T-helper 2 cell treated with Interferon-gamma antibody and Interleukin-4, amounts not matched to agents 5 μg/mL and 100 μg/mL, for 36 hours (primary cell): ENCODE measurements around the gene NTRK1.

Experiments
- DNase-seq: peaks from one replicate; pipeline ENCODE4 v3.0.0; 2021; ENCODE audit warnings: low spot score
- H3K27ac Mint-ChIP-seq: one replicate; pipeline ENCODE4 v1.8.0; 2021; ENCODE audit warnings: mild to moderate bottlenecking, mixed read lengths
- H3K27me3 Mint-ChIP-seq: one replicate; pipeline ENCODE4 v1.8.0; 2021; ENCODE audit warnings: low read depth, mixed read lengths
- H3K36me3 Mint-ChIP-seq: one replicate; pipeline ENCODE4 v1.8.0; 2021; ENCODE audit warnings: low read depth, mixed read lengths
- H3K4me1 Mint-ChIP-seq: one replicate; pipeline ENCODE4 v1.8.0; 2021; ENCODE audit warnings: low read depth, mixed read lengths
- H3K4me3 Mint-ChIP-seq: one replicate; pipeline ENCODE4 v1.8.0; 2022; ENCODE audit warnings: mild to moderate bottlenecking, moderate library complexity, mixed read lengths
- H3K9me3 Mint-ChIP-seq: one replicate; pipeline ENCODE4 v1.8.0; 2021; ENCODE audit warnings: mixed read lengths

Gene NTRK1

DNA sequence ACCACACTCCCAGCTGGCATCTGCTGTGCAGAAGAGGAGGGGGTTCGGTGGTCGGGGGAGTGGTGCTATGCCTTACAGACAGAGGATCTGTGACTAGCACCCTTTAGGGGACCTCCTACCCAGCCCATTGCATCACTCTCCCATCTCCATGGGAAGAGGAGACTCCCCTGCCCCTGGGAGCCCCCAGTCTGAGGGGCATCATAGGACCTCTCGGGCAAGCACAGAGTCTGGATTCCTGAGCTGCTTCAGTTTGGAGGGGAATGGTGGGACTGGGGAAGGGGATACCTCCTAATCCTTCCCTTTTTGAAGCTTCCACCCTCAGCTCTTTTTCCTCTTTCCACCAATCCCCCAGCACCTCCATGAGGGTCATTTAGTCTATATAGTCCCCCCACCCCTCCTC, 3.1 kb upstream of the NTRK1 start:
- Mint-ChIP-seq H3K36me3 (no peaks in the 10 kb centered on the region), H3K27ac (no peak overlapping the region), H3K9me3 (no peaks in the 10 kb centered on the region), H3K4me1 (peaks cover 23% of the 10 kb centered on the region), H3K27me3 (peaks cover 53% of the 10 kb centered on the region), H3K4me3 (no peak overlapping the region)
- no peak for DNase-seq

DNA sequence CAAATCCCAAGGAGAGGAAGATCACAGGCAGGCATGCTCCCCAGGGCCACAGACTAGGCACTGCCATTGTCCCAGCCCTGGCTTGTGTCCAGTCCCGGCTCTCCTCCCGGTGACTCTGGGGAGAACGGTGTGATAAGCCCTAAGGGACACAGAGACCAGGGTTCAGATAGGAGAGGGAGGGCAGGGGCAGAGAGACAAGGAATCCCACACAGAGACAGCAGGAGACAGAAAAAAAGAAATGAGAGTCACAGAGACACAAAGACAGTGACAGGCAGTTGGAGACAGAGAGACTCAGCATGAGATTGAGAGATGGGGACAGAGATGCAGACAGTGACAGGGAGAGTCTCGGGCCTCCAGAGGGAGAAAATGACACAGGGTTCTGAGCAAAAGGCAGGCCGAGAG, 2.1 kb upstream of the NTRK1 start:
- Mint-ChIP-seq H3K4me3 (peak overlapping the region; percentile 45), H3K9me3 (no peaks in the 10 kb centered on the region), H3K4me1 (peaks cover 32% of the 10 kb centered on the region), H3K27me3 (peaks cover 49% of the 10 kb centered on the region), H3K27ac (no peak overlapping the region), H3K36me3 (no peaks in the 10 kb centered on the region)
- no peak for DNase-seq

DNA sequence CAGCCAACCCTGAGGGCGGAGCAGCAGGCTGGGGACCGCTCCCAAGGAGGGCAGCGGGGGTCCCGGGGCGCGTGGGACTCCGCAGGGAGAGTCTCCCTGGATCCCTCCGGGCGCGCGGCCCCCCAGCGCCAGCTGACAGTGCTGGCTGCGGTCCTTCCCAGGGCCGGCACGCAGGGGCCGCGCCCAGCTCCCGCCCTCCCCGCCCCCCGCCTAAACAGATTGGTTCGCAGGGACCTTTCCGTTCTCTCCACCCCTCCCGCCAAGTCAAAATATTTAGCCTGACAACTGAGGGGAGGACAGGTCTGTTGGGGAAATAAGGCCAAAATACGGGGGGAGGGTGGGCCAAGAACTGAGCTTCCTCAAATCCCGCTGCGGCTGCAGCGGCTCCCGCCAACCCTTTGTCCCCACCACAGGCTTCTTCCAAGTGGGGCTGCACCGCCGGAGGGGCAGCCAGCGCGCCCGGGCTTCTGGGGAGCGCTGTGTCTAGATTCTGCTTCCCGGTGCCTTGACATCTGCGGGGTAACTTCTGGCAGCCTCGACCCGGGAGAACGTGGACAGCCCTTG, 1.6 kb upstream of the NTRK1 start, which contains the start of gene INSRR:
Gene INSRR, minus strand, starts transcription at position 159 of the 564 bp plus-strand sequence. CDS start 496 bp downstream, outside the sequence.
- Mint-ChIP-seq H3K4me3 (peak within 1 kb of the TSS; percentile 86), H3K4me1 (peaks cover 37% of the 10 kb centered on the region), H3K27ac (no peak within 1 kb of the TSS), H3K27me3 (peaks cover 46% of the 10 kb centered on the region), H3K36me3 (no peaks in the 10 kb centered on the region), H3K9me3 (no peaks in the 10 kb centered on the region)
- no peak for DNase-seq

DNA sequence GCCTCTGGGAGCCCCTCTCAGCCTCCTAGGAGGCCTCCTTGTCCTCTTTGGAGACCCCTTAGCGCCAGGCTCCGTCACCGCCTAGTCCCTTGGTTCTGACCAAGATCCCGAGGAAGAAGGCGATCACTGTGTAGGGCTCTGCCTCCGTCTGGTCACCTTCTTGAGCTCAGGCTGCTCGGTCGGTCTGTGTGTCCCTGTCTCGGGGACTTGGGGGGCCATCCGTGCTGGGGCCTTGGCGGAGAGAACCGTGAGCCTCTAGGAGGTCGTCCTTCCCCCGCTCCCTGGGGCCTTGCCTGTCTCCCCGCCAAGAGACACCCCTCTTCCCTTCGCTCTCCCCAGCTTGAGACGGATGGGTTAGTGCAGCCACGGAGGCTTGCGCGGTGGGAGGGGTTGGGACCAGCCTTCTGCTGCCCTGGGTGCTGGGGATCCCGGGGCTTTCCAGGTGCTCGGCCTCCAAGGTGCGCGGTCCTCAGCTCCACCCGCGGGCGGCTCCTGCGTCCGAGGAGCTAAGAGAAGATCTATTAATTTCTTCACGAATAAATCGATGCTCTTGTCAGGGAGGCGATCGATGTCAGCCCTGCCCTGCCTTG, 1.0 kb upstream of the NTRK1 start:
- peaks cover 43% of the 10 kb centered on the region for H3K4me1 Mint-ChIP-seq
- no peak for DNase-seq

DNA sequence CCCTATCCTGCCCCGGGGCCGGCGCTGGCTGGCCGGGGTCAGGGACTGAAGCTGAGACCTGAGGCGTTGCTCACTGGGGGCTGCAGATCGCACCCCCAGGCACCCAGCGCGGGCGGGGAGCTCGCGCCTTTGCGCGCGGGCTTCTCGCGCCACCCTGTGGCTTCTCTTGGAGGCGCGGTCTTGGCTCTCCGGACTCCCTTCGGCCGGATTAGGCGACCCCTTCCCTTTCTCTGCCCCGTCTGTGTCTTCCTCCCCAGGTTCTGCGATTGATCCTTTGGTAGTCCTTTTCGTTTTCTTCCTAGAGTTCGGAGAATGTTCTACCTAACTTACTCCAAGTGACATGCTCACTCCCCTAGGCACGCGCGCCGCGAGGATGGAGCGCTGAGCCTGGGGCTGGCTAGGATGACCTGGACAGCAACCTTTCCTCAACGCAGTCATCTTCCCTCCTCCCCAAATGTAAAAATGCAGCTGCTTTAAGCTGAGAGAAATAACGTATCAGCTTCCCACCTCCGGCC, 495 bp upstream of the NTRK1 start:
- peak; percentile 61 for DNase-seq
- H3K4me3 Mint-ChIP-seq = peak overlapping the region; percentile 86
- H3K27ac Mint-ChIP-seq = peak overlapping the region; percentile 28
- peaks cover 43% of the 10 kb centered on the region for H3K27me3 Mint-ChIP-seq
- H3K36me3 Mint-ChIP-seq = no peaks in the 10 kb centered on the region
- H3K4me1 Mint-ChIP-seq = peaks cover 48% of the 10 kb centered on the region
- H3K9me3 Mint-ChIP-seq = no peaks in the 10 kb centered on the region

More for the DNA sequence above, 1.0 kb upstream of the NTRK1 start:
- Mint-ChIP-seq H3K27ac (no peak overlapping the region), H3K4me3 (peak overlapping the region; percentile 86), H3K27me3 (peaks cover 46% of the 10 kb centered on the region), H3K36me3 (no peaks in the 10 kb centered on the region), H3K9me3 (no peaks in the 10 kb centered on the region)

DNA sequence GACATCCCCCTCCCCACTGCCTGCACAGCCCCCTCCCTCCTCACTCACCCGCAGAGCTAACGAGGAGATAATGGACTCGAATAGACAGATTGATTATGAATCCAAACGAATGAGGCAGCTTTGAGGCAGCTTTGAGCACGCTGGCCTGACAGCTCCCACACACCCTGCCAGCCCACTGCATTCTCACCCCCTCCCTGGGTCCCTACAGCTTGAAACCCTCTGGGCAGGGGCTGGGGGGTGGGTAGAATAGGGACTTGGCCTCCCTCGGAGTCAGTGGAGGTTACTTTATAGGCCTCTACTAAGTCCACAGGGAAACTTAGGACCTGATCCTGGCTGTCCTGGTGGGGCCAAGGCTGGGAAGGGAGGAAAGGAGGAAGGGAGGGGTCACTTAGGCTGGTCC, 1.9 kb downstream of the NTRK1 start:
- peak overlapping the region; percentile 90 for H3K27ac Mint-ChIP-seq
- DNase-seq = no peak
- H3K27me3 Mint-ChIP-seq = peaks cover 30% of the 10 kb centered on the region
- H3K4me1 Mint-ChIP-seq = peaks cover 63% of the 10 kb centered on the region
- no peaks in the 10 kb centered on the region for H3K9me3 Mint-ChIP-seq
- H3K4me3 Mint-ChIP-seq = peak overlapping the region; percentile 81
- H3K36me3 Mint-ChIP-seq = no peaks in the 10 kb centered on the region

DNA sequence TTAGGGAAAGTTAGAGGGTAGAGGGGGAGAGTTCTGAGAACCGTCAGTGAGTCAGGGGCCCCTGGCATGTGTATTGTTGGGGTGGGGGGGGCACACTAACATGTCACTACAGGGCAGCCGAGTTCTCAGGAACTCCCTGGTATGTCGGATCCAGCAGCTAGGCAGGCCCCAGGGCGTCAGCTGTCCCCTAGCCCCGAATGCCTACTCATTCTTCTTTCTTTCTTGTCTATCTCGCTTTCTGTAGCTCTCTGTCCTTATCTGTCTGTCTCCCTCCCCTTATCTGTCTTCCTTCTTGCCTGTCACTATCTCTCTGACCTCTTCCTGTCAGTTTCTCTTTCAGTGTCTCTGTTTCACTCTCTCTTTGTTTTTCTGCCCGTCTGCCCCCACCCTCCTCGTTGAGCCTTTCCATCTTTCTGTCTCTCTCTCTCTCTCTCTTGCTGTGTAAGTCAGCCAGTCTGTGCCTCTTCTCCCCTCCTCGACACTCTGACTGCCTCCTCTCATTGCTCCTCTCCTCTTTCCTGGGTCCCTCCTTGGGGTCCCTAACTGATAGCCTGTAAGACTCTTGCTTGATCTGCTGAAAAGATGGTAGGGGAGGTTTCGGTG, 2.4 kb downstream of the NTRK1 start:
- peaks cover 68% of the 10 kb centered on the region for H3K4me1 Mint-ChIP-seq
- H3K9me3 Mint-ChIP-seq = no peaks in the 10 kb centered on the region
- peak; percentile 78 for DNase-seq
- H3K4me3 Mint-ChIP-seq = peak overlapping the region; percentile 81
- peak overlapping the region; percentile 90 for H3K27ac Mint-ChIP-seq
- H3K36me3 Mint-ChIP-seq = no peaks in the 10 kb centered on the region
- H3K27me3 Mint-ChIP-seq = peaks cover 25% of the 10 kb centered on the region

DNA sequence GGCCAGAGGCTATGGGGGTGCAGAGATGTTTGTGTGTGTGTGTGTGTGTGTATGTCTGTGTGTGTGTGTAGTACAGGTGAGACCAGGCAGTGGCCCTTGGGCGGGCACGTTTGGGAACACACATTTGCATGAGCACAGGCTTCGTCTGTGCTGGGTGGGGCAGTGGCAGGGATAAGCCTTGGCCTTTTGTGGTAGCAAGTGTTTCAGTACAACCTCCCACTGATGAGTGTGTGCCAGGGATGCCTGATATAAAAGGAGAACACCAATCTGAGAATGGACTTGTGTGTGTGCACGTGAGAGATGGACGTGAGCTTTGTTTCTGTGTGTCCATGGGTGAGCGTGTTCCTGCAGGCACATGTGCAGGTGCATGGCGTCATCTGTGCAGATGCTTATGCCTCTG, 3.0 kb downstream of the NTRK1 start:
- Mint-ChIP-seq H3K36me3 (no peaks in the 10 kb centered on the region), H3K4me1 (peaks cover 65% of the 10 kb centered on the region), H3K27me3 (peaks cover 20% of the 10 kb centered on the region), H3K9me3 (no peaks in the 10 kb centered on the region), H3K27ac (peak overlapping the region; percentile 90), H3K4me3 (peak overlapping the region; percentile 81)
- no peak for DNase-seq

DNA sequence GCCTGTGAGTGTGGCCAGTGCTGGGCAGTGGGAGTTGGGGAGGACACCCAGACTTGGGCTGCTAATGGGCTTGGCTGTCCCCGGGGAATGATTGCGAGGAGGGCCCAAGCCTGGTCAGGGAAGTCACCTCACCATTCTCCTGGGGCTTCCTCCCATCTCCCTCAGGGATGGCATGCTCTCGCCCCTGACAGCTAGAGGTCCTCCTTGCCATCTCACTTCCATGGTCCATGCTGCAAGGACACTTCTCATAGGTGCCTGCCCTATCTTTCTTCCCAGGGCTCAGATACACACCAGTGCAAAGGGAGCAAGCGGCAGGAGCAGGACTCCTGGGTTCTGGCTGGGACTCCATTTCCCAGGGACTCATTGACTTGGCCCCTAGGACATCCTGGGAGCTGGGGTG, 4.1 kb downstream of the NTRK1 start:
- peak overlapping the region; percentile 81 for H3K4me3 Mint-ChIP-seq
- H3K27me3 Mint-ChIP-seq = peaks cover 11% of the 10 kb centered on the region
- H3K9me3 Mint-ChIP-seq = no peaks in the 10 kb centered on the region
- no peak for DNase-seq
- H3K4me1 Mint-ChIP-seq = peaks cover 63% of the 10 kb centered on the region
- H3K27ac Mint-ChIP-seq = peak overlapping the region; percentile 81
- no peaks in the 10 kb centered on the region for H3K36me3 Mint-ChIP-seq

DNA sequence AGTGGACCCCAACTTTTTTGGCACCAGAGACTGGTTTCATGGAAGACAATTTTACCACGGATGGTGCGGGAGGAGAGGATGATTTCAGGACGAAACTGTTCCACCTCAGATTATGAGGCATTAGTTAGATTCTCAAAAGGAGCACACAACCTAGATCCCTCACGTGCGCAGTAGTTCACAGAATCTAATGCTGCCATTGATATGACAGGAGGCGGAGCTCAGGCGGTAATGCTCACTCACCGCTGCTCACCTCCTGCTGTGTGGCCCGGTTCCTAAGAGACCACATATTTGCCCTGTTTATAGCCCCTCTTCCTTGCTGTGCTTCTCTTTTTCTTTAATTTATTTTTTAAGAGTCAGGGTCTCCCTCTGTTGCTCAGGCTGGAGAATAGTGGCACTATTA, 4.6 kb downstream of the NTRK1 start:
- Mint-ChIP-seq H3K27me3 (peaks cover 7% of the 10 kb centered on the region), H3K4me3 (peak overlapping the region; percentile 1), H3K36me3 (no peaks in the 10 kb centered on the region), H3K27ac (peak overlapping the region; percentile 81), H3K4me1 (peaks cover 64% of the 10 kb centered on the region), H3K9me3 (no peaks in the 10 kb centered on the region)
- DNase-seq = no peak

DNA sequence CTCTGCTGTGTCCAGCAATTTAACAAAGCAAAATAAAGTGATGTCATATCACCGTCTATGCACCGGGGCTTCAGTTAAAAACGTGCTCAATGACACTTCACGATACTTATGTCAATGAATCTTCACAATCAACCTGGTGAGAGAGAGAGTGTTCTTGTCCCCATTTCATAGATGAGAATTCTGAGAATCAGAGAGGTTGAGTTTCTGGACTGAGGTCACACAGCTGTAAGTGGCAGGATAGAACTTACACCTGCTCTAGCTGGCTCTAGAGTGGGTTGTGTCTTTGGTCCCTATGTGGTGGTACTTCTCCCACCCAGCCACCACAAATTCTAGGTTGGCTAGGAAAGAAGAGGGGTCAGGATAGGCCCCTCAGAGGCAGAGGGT, 5.2 kb downstream of the NTRK1 start:
- Mint-ChIP-seq H3K9me3 (no peaks in the 10 kb centered on the region), H3K27me3 (peaks cover 5% of the 10 kb centered on the region), H3K4me3 (peak overlapping the region; percentile 64), H3K4me1 (peaks cover 65% of the 10 kb centered on the region), H3K27ac (peak overlapping the region; percentile 81), H3K36me3 (no peaks in the 10 kb centered on the region)
- no peak for DNase-seq

DNA sequence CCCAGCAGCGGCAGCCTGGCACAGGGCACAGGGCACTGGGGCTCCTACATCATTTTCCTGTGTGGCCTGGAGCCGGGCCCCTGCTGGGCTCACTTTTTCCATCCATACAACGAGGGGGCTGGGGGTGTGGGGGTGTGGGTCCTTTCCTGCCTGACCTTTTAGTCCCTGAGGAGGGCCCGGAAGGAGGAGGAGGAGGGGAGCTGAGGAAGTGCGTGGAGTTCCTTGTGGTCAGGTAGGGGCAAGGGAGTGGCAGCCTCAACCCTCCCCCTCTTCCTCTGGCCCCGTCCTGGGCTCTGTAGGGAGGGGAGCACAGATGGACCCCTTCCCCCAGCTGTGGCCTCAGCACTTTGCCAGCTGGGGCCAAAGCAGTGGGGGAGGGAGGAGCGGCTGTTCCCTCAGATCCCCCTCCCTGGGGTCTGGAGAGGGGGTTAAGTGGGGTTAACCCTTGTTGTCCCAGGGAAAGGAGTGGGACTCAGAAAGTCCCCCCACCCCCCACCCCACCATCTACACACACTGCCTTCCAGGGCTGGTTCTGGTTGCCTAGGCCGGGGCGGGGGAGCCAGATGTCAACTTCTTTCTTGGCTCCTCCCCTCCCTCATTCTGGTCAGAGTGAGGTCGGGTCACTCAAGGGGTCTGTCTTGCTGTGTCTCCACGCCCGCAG, 5.7 kb downstream of the NTRK1 start:
- Mint-ChIP-seq H3K27ac (peak overlapping the region; percentile 81), H3K4me1 (peaks cover 67% of the 10 kb centered on the region), H3K4me3 (peak overlapping the region; percentile 64), H3K9me3 (no peaks in the 10 kb centered on the region), H3K27me3 (peaks cover 5% of the 10 kb centered on the region), H3K36me3 (no peaks in the 10 kb centered on the region)
- DNase-seq = peak; percentile 59

DNA sequence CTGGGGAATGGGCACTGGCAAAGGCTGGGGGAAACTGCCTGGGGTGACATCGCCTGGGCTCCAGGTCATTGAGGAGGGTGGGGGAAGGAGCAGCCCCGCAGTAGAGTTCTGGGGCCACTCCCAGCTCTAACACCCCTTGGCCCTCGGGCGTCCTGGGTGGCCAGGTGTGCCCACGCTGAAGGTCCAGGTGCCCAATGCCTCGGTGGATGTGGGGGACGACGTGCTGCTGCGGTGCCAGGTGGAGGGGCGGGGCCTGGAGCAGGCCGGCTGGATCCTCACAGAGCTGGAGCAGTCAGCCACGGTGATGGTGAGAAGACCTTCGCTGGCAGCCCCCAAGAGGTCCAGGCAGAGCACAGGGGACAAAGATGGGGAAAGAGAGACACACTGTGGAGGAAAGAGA, 7.7 kb downstream of the NTRK1 start:
- no peaks in the 10 kb centered on the region for H3K36me3 Mint-ChIP-seq
- no peak overlapping the region for H3K27ac Mint-ChIP-seq
- H3K27me3 Mint-ChIP-seq = no peaks in the 10 kb centered on the region
- peaks cover 49% of the 10 kb centered on the region for H3K4me1 Mint-ChIP-seq
- DNase-seq = no peak
- no peaks in the 10 kb centered on the region for H3K9me3 Mint-ChIP-seq
- no peak overlapping the region for H3K4me3 Mint-ChIP-seq

DNA sequence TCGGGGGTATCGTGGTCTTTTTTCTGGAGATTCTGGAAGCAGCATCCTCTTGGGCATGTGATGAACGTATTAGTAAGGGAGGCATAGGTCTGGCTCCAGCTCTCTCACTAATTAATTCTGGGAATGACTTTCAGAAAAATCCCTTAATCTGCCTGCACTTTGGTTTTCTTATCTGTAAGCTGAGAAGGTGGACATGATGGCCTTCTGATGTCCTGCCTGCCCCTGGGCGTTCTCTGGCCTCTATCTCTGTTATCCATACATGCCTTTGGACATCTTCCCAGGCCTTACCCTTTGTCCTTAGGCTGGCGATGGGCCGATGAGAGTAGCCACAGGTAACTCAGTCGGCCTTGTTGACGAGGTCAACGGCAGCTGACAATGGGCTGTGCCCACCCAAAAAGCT, 8.8 kb downstream of the NTRK1 start:
- no peak overlapping the region for H3K4me3 Mint-ChIP-seq
- no peaks in the 10 kb centered on the region for H3K27me3 Mint-ChIP-seq
- no peak overlapping the region for H3K27ac Mint-ChIP-seq
- DNase-seq = no peak
- no peaks in the 10 kb centered on the region for H3K9me3 Mint-ChIP-seq
- peaks cover 2% of the 10 kb centered on the region for H3K36me3 Mint-ChIP-seq
- H3K4me1 Mint-ChIP-seq = peaks cover 38% of the 10 kb centered on the region
